GM06990 (cell line): Measurements from ENCODE around the gene TRMT10A.

Experiments used
- DNase-seq: peaks from one replicate; pipeline ENCODE4 v3.0.0-alpha.2; 2011; ENCODE audit not compliant: insufficient read length; ENCODE audit errors: extremely low read depth
- H3K27me3 ChIP-seq: replicated peaks from 2 replicates; pipeline ENCODE4 v1.6.0; 2011; ENCODE audit warnings: low read length; ENCODE audit not compliant: control insufficient read depth, insufficient read depth
- H3K36me3 ChIP-seq: 2 replicates; pipeline ENCODE4 v1.5.1; 2011; ENCODE audit warnings: low read length; ENCODE audit not compliant: control insufficient read depth, insufficient read depth
- H3K4me3 ChIP-seq: replicated peaks from 2 replicates; pipeline ENCODE4 v1.5.1; 2011; ENCODE audit warnings: low read depth, mild to moderate bottlenecking, control low read depth, low read length
- CTCF ChIP-seq: IDR thresholded peaks from 2 replicates; pipeline ENCODE4 v1.5.1; 2011; ENCODE audit warnings: low read length, control low read depth, mild to moderate bottlenecking, inconsistent platforms; ENCODE audit not compliant: insufficient read depth, poor library complexity, severe bottlenecking

Gene TRMT10A

GRCh38 chr4:99504804-99505502 lies 58.9 kb downstream of the TRMT10A start:
- TF ChIP-seq CTCF = no peak
- no peaks in the 10 kb centered on the region for H3K36me3 ChIP-seq
- no peaks in the 10 kb centered on the region for H3K27me3 ChIP-seq
- H3K4me3 ChIP-seq = no peak overlapping the region
- no peak for DNase-seq
